ENCODE results near the gene DNM1. TPM values are rescaled to one million over a fixed set of nuclear protein-coding genes. Genes with fewer than 3 reads are reported as not detected.

DNM1 gene
- total RNA-seq, 4 donors from 2014 or later: 4.3 to 18.9 (median 10.1) TPM

DNA sequence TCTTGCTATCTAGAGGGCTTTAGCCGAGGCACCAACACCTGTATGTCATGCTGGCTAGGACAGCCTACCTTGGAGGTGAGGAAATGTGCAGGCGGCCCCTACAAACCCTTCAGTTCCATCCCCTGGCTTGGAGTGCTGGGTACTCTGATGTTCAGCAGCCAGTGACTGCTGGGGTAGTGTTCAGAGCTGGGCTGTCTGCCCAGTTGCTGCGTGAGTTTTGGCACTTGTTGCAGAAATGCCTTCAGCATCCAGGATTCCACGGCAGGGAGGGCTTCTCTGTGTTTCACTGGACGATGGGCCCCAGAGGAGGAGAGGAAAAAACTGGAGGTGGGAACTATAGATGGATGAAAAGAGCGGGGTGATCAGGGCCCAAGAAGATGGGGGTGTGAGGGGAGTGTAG, 83.3 kb downstream of the DNM1 start:
- no peak for TF ChIP-seq POLR2A (IDR thresholded peaks at IDR 0.05)
- no peak for TF ChIP-seq EP300 (IDR thresholded peaks at IDR 0.05)
- no peak for TF ChIP-seq POLR2AphosphoS5 (IDR thresholded peaks at IDR 0.05)
- TF ChIP-seq, protein P1, sequence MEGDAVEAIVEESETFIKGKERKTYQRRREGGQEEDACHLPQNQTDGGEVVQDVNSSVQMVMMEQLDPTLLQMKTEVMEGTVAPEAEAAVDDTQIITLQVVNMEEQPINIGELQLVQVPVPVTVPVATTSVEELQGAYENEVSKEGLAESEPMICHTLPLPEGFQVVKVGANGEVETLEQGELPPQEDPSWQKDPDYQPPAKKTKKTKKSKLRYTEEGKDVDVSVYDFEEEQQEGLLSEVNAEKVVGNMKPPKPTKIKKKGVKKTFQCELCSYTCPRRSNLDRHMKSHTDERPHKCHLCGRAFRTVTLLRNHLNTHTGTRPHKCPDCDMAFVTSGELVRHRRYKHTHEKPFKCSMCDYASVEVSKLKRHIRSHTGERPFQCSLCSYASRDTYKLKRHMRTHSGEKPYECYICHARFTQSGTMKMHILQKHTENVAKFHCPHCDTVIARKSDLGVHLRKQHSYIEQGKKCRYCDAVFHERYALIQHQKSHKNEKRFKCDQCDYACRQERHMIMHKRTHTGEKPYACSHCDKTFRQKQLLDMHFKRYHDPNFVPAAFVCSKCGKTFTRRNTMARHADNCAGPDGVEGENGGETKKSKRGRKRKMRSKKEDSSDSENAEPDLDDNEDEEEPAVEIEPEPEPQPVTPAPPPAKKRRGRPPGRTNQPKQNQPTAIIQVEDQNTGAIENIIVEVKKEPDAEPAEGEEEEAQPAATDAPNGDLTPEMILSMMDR (IDR thresholded peaks at IDR 0.05): no peak
- DNase-seq (ENCODE audit: low spot score in 2 of 2): no peak
- H3K9me3 ChIP-seq: no peaks in the 10 kb centered on the region
- H3K36me3 ChIP-seq: peaks cover 42% of the 10 kb centered on the region
- H3K4me3 ChIP-seq: no peak overlapping the region
- no peaks in the 10 kb centered on the region for H3K27me3 ChIP-seq
- no peaks in the 10 kb centered on the region for H3K4me1 ChIP-seq
- 69% methylated on average over 6 of the region's 6 CpGs for WGBS
- H3K27ac ChIP-seq: no peak overlapping the region

DNA sequence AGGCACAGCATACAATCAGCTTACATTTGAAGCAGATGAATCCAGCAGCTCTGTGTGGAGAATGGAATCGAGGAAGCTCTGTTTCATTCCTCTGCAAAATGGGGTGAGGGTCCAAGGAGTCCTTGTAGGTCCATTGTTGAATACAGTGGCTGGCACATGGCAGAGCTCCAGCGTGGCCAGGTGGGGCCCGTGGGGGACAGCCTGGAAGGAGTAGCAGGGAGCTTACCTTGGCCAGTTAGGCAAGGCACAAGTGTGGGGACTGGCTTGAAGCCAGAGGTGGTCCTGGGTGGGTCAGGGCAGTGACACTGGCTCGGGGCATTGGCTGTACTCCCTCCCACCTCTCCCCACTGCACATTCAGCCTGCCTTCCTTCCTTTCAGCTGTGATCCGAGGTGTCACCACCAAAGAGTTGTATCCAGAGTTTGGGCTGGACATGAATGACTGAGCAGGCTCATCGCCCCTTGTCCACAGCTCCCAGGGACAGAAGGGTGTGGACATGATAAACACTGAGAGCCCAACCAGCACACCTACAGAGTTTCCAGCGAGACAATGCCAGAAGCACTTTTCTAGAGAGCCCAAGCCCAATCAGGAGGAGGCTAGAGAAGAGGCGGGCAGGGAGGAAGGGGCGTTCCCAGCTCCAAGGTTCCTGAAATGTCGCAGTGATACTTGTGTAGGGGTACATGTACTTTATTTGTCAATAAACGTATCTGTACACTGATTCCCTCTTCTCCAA, 85.3 kb downstream of the DNM1 start:
- Histone ChIP-seq H3K36me3 (peaks cover 42% of the 10 kb centered on the region), H3K9me3 (no peaks in the 10 kb centered on the region), H3K27me3 (no peaks in the 10 kb centered on the region), H3K27ac (no peak overlapping the region), H3K4me3 (no peak overlapping the region), H3K4me1 (no peaks in the 10 kb centered on the region)
- TF ChIP-seq, protein P1 (IDR thresholded peaks at IDR 0.05): no peak
- TF ChIP-seq POLR2AphosphoS5 (IDR thresholded peaks at IDR 0.05) (no peak), EP300 (IDR thresholded peaks at IDR 0.05) (no peak), POLR2A (IDR thresholded peaks at IDR 0.05) (no peak)
- 80% methylated on average over 11 of the region's 11 CpGs for WGBS
- DNase-seq (ENCODE audit: low spot score in 2 of 2): no peak

DNA sequence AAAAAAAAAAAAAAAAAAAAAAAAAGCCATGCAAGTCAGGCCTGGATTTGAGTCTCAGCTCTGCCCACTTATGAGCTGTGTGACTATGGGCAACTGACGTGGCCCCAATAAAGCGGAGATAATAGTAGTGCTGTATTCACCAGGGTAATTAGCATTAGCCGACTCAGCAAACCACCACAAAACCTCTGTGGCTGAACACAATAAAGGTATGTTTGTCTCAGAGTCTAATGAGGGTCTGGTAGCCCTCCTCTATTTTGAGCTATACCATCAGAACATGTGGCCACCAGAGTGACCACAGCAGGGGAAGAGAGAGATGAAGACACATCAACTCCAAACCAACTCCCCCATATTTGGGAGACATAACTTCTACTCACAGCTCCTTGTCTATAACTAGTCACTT, 88.8 kb downstream of the DNM1 start:
- Histone ChIP-seq H3K36me3 (peaks cover 20% of the 10 kb centered on the region), H3K27me3 (no peaks in the 10 kb centered on the region), H3K27ac (no peak overlapping the region), H3K4me1 (peaks cover 4% of the 10 kb centered on the region), H3K4me3 (no peak overlapping the region), H3K9me3 (no peaks in the 10 kb centered on the region)
- WGBS: 87% methylated on average over 3 of the region's 3 CpGs
- DNase-seq (ENCODE audit: low spot score in 2 of 2): no peak
- no peak for TF ChIP-seq POLR2AphosphoS5 (IDR thresholded peaks at IDR 0.05)
- TF ChIP-seq EP300 (IDR thresholded peaks at IDR 0.05): no peak
- TF ChIP-seq, protein P1 (IDR thresholded peaks at IDR 0.05): no peak
- no peak for TF ChIP-seq POLR2A (IDR thresholded peaks at IDR 0.05)

DNA sequence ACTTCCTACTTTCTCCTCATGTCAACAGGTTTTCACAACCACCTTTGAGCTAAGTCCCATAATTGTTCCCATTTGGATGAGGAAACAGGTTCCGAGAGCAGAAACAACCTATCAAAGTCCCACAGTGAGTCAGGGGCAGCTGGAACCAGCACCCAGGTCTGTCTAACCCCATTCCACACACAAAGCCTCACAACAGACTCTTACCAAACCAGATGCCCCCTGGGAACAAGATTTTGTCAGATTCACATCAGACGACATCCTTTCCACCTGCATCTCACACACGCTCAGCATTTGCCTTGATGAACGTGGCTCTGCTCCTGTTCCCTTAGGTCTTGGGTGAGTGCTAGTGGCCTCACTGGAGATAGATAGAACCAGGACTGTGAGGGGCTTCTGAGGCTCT, 89.9 kb downstream of the DNM1 start:
- Histone ChIP-seq H3K9me3 (no peaks in the 10 kb centered on the region), H3K36me3 (peaks cover 12% of the 10 kb centered on the region), H3K4me3 (no peak overlapping the region), H3K27ac (no peak overlapping the region), H3K4me1 (peaks cover 6% of the 10 kb centered on the region), H3K27me3 (no peaks in the 10 kb centered on the region)
- DNase-seq (ENCODE audit: low spot score in 2 of 2): no peak
- 87% methylated on average over 4 of the region's 4 CpGs for WGBS
- TF ChIP-seq EP300 (IDR thresholded peaks at IDR 0.05) (no peak), POLR2AphosphoS5 (IDR thresholded peaks at IDR 0.05) (no peak), POLR2A (IDR thresholded peaks at IDR 0.05) (no peak)
- TF ChIP-seq, protein P1 (IDR thresholded peaks at IDR 0.05): no peak

DNA sequence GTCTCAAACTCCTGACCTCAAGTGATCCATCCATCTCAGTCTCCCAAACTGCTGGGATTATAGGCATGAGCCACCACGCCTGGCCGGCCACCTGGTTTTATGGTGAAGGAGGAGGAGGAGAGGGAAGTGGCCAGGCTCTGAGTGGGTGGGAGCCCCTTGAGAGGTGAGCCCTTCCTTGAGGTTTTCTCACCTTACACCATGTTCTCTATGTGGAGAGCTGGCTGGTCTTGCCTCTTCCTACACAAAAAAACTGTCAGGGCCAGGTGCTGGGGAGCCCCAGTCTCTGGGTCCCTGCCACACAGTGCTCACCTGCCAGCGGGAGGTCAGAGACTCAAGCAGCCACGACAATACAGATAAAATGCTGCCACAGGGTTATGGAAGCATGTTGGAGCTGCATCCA, 91.0 kb downstream of the DNM1 start:
- H3K9me3 ChIP-seq: no peaks in the 10 kb centered on the region
- WGBS: 91% methylated on average over 4 of the region's 4 CpGs
- no peak for TF ChIP-seq POLR2AphosphoS5 (IDR thresholded peaks at IDR 0.05)
- TF ChIP-seq, protein P1 (IDR thresholded peaks at IDR 0.05): no peak
- TF ChIP-seq EP300 (IDR thresholded peaks at IDR 0.05): no peak
- no peak for TF ChIP-seq POLR2A (IDR thresholded peaks at IDR 0.05)
- no peak overlapping the region for H3K4me3 ChIP-seq
- peaks cover 14% of the 10 kb centered on the region for H3K4me1 ChIP-seq
- no peak overlapping the region for H3K27ac ChIP-seq
- no peaks in the 10 kb centered on the region for H3K27me3 ChIP-seq
- H3K36me3 ChIP-seq: peaks cover 5% of the 10 kb centered on the region
- no peak for DNase-seq (ENCODE audit: low spot score in 2 of 2)
